Panc1 (cell line): Measurements from ENCODE around the gene RASD1. TPM values are rescaled to one million over a fixed set of nuclear protein-coding genes. Genes with fewer than 3 reads are reported as not detected.

Experiments used
- ATAC-seq: fragments of 200-7000 bp; cut with Tn5 transposase; 2 replicates; pipeline ENCODE4 v1.9.1; 2020; ENCODE audit warnings: mild to moderate bottlenecking, moderate library complexity
- BruUV-seq: library from RNA; stranded (reverse); fragments of 400-500 nt; replicated peaks from 2 replicates; lab custom pipeline; 2021; lab: Mats Ljungman, UMichigan
- CTCF ChIA-PET: fragments of 300-600 bp; sonication (Branson Sonifier 250); formaldehyde crosslinking; loops from one replicate; lab custom pipeline; 2022; ENCODE audit warnings: antibody characterized with exemption; lab: Charles Lee
- POLR2A ChIA-PET: fragments of 300-600 bp; sonication (Branson Sonifier 250); formaldehyde crosslinking; loops from one replicate; lab custom pipeline; 2022; ENCODE audit warnings: antibody characterized with exemption; lab: Charles Lee
- DNase-seq: peaks from one replicate; pipeline ENCODE4 v3.0.0-alpha.2; 2010; ENCODE audit warnings: low read depth, low spot score
- H3K27ac ChIP-seq: 2 replicates; pipeline ENCODE4 v1.5.1; 2011; ENCODE audit warnings: mild to moderate bottlenecking, low read length, inconsistent platforms
- H3K27me3 ChIP-seq: fragments of 200-500 bp; sonication (Bioruptor generic); 2 replicates; pipeline ENCODE4 v1.6.0; 2014; ENCODE audit warnings: low read length, inconsistent platforms; ENCODE audit not compliant: control insufficient read depth, insufficient read depth
- H3K36me3 ChIP-seq: fragments of 200-500 bp; sonication (Bioruptor generic); 2 replicates; pipeline ENCODE4 v1.5.1; 2014; ENCODE audit warnings: inconsistent platforms, mild to moderate bottlenecking, low read length, moderate library complexity; ENCODE audit not compliant: control insufficient read depth, insufficient read depth
- H3K4me1 ChIP-seq: 2 replicates; pipeline ENCODE4 v1.5.1; 2011; ENCODE audit warnings: inconsistent platforms, mild to moderate bottlenecking, low read length, moderate library complexity; ENCODE audit not compliant: control insufficient read depth, insufficient read depth
- H3K4me3 ChIP-seq, 2 experiments: 2 replicates each; pipeline ENCODE4 v1.5.1; 2011 to 2012; ENCODE audit warnings: low read depth in 2 of 2, low read length in 2 of 2, mild to moderate bottlenecking in 2 of 2, inconsistent platforms in 1 of 2, moderate library complexity in 1 of 2
- H3K9me3 ChIP-seq: fragments of 200-500 bp; sonication (Bioruptor generic); 2 replicates; pipeline ENCODE4 v1.5.1; 2014; ENCODE audit warnings: low read depth, mild to moderate bottlenecking, inconsistent platforms, low read length, moderate library complexity; ENCODE audit not compliant: control insufficient read depth, insufficient read depth
- CTCF ChIP-seq: fragments of 450-650 bp; IDR thresholded peaks from 2 replicates; pipeline ENCODE4 v1.5.1; 2017; ENCODE audit warnings: mild to moderate bottlenecking
- POLR2AphosphoS5 ChIP-seq: IDR thresholded peaks from 2 replicates; pipeline ENCODE4 v1.6.1; 2012; ENCODE audit warnings: mild to moderate bottlenecking, low read depth, low read length, moderate library complexity
- REST ChIP-seq, 2 experiments: IDR thresholded peaks; 2 replicates each; pipeline ENCODE4 v1.6.1; 2011 to 2012; ENCODE audit warnings: low read depth in 2 of 2, control low read depth in 1 of 2, low read length in 1 of 2, mild to moderate bottlenecking in 1 of 2, moderate library complexity in 1 of 2; ENCODE audit not compliant: insufficient read depth in 1 of 2
- SIN3A ChIP-seq: IDR thresholded peaks from 2 replicates; pipeline ENCODE4 v1.6.1; 2012; ENCODE audit warnings: low read depth, mild to moderate bottlenecking, low read length, moderate library complexity, borderline replicate concordance; ENCODE audit not compliant: insufficient read depth
- TCF7L2 ChIP-seq: IDR thresholded peaks from 2 replicates; pipeline ENCODE4 v1.6.1; 2011; ENCODE audit warnings: mild to moderate bottlenecking, low read depth, low read length, inconsistent platforms
- in situ Hi-C: cut with HindIII; loops from 2 replicates; pipeline ENCODE4 v1.10.0; 2016; ENCODE audit warnings: low sequenced_read_pairs, low pct_unique_long_range_greater_than_20kb
- intact Hi-C: fragments of 100-400 bp; cut with micrococcal nuclease; formaldehyde crosslinking; loops from one replicate; pipeline ENCODE4 v1.10.0; 2022; ENCODE audit not compliant: unreplicated experiment
- total RNA-seq: library from RNA; stranded (reverse); gene quantifications from one replicate; pipeline ENCODE4 v1.2.1, GENCODE V29; 2021; ENCODE audit not compliant: unreplicated experiment

Gene RASD1
- total RNA-seq, 1 experiment from 2014 or later, result 1.7 TPM

DNA sequence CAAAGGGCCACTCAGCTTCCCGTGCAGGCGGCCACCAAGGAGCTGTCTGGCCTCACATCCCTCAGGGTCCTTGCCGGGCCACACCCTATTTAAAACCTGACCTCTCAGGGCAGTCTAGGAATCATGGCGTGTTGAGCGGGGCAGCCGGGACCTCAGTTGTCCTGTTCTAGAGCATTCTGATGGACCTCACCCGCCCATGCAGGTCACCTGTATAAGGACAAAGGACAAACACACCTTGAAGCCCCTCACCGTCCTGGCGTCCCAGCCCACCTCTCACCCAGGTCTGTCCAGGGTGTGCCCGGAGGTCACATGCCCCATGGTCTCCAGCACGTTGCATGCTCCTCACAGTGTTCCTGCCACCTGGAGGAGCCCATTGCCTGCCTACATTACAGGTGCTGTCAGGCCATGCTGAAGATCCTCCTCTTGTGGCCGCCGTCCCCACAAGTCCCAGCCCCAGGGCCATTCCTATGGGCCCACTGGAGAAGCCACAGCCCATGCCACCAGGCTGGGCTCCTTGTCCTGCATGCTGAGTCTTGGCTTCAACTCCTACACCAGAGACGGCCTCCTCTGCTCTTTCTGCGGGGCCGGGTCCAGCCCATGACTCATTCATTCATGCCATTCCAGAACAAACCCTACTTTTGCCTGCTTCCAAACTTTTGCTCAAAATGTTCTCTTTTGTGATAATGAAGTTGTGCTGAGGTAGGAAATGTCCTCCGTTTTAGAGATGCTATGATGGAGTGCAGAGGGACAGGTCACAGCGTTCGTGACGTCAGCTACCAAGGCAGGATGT is 49.0 kb upstream of the RASD1 start:
- no peak for ATAC-seq
- no peaks in the 10 kb centered on the region for H3K27me3 ChIP-seq
- no TSS peak for BruUV-seq
- no peaks in the 10 kb centered on the region for H3K4me1 ChIP-seq
- intact Hi-C loops, result no loop called here
- ChIA-PET POLR2A (no interaction called here), CTCF (no interaction called here)
- no peaks in the 10 kb centered on the region for H3K9me3 ChIP-seq
- H3K27ac ChIP-seq, result no peak overlapping the region
- no peak for DNase-seq
- no peak overlapping the region for H3K4me3 ChIP-seq
- TF ChIP-seq TCF7L2 (no peak), REST (IDR thresholded peaks at IDR 0.05; ENCODE audit: insufficient read depth in 1 of 2, low read depth in 2 of 2, low read length in 1 of 2) (no peak), SIN3A (no peak), POLR2AphosphoS5 (no peak), CTCF (no peak)
- H3K36me3 ChIP-seq, result no peaks in the 10 kb centered on the region
- in situ Hi-C loops, result no loop called here

- Histone ChIP-seq H3K4me1 (no peaks in the 10 kb centered on the region), H3K36me3 (no peaks in the 10 kb centered on the region), H3K27ac (no peak overlapping the region), H3K9me3 (no peaks in the 10 kb centered on the region), H3K4me3 (no peak overlapping the region), H3K27me3 (no peaks in the 10 kb centered on the region)
- no TSS peak for BruUV-seq
- DNase-seq (no peak), ATAC-seq (no peak)
- TF ChIP-seq TCF7L2 (no peak), SIN3A (no peak), POLR2AphosphoS5 (no peak), REST (IDR thresholded peaks at IDR 0.05; ENCODE audit: insufficient read depth in 1 of 2, low read depth in 2 of 2, low read length in 1 of 2) (no peak), CTCF (no peak)
- ChIA-PET POLR2A (no interaction called here), CTCF (no interaction called here)
- in situ Hi-C loops (no loop called here), intact Hi-C loops (no loop called here)
These were observed 46.9 kb upstream of the RASD1 start for GRCh38 chr17:17542906-17543635.
